DOHH2 (cell line): ENCODE measurements around the gene TET2.

Experiments
- H3F3A ChIP-seq: fragments of 200-600 bp; sonication (generic), shearing (Covaris generic); 2 replicates; pipeline ENCODE4 v1.6.0; 2016; ENCODE audit warnings: antibody characterized with exemption, mild to moderate bottlenecking; ENCODE audit not compliant: control insufficient read depth, insufficient read depth
- H3K27ac ChIP-seq: fragments of 200-600 bp; sonication (generic); 2 replicates; pipeline ENCODE4 v1.5.1; 2014; ENCODE audit warnings: low read depth, mild to moderate bottlenecking, low read length, moderate library complexity
- H3K27me3 ChIP-seq: fragments of 200-600 bp; sonication (generic); 2 replicates; pipeline ENCODE4 v1.6.1; 2014; ENCODE audit warnings: mild to moderate bottlenecking, low read length, mixed read lengths; ENCODE audit not compliant: control insufficient read depth
- H3K36me3 ChIP-seq: fragments of 200-600 bp; sonication (generic); 2 replicates; pipeline ENCODE4 v1.6.1; 2014; ENCODE audit warnings: mild to moderate bottlenecking, low read length, moderate library complexity, mixed read lengths; ENCODE audit not compliant: control insufficient read depth
- H3K4me1 ChIP-seq: fragments of 200-600 bp; sonication (generic); 2 replicates; pipeline ENCODE4 v1.6.1; 2014; ENCODE audit warnings: mild to moderate bottlenecking, low read length, mixed read lengths; ENCODE audit not compliant: control insufficient read depth
- H3K4me2 ChIP-seq: fragments of 200-600 bp; sonication (generic); 2 replicates; pipeline ENCODE4 v1.6.0; 2014; ENCODE audit warnings: mild to moderate bottlenecking, low read length, moderate library complexity
- H3K4me3 ChIP-seq: fragments of 200-600 bp; sonication (generic); 2 replicates; pipeline ENCODE4 v1.5.1; 2014; ENCODE audit warnings: mild to moderate bottlenecking, low read length, mixed read lengths
- H3K79me2 ChIP-seq: fragments of 200-600 bp; sonication (generic); 2 replicates; pipeline ENCODE4 v1.6.1; 2014; ENCODE audit warnings: mild to moderate bottlenecking, low read length, mixed read lengths; ENCODE audit not compliant: control insufficient read depth
- H3K9me2 ChIP-seq: fragments of 200-600 bp; sonication (generic); replicated peaks from 2 replicates; pipeline ENCODE4 v1.6.1; 2014; ENCODE audit warnings: mild to moderate bottlenecking, low read length, mixed read lengths; ENCODE audit not compliant: control insufficient read depth
- H3K9me3 ChIP-seq: fragments of 200-600 bp; sonication (generic); 2 replicates; pipeline ENCODE4 v1.6.1; 2014; ENCODE audit warnings: antibody characterized with exemption, low read length, mixed read lengths; ENCODE audit not compliant: control insufficient read depth, insufficient read depth
- H4K20me1 ChIP-seq: fragments of 200-600 bp; sonication (generic); 2 replicates; pipeline ENCODE4 v1.6.0; 2014; ENCODE audit warnings: low read depth, mild to moderate bottlenecking, antibody characterized with exemption, low read length, moderate library complexity; ENCODE audit not compliant: control insufficient read depth, insufficient read depth
- EZH2phosphoT487 ChIP-seq: fragments of 200-600 bp; sonication (generic); IDR thresholded peaks from 2 replicates; pipeline ENCODE4 v1.6.1; 2017; ENCODE audit warnings: borderline replicate concordance, mild to moderate bottlenecking, antibody characterized with exemption, low read length, moderate library complexity, mixed read lengths
- TF ChIP-seq, protein P1 (sequence below): fragments of 200-600 bp; sonication (generic); IDR thresholded peaks from one replicate; pipeline ENCODE4 v1.5.1; 2014; ENCODE audit warnings: antibody characterized with exemption, mild to moderate bottlenecking, low read depth, low read length; ENCODE audit not compliant: poor library complexity, severe bottlenecking

TET2 gene

DNA sequence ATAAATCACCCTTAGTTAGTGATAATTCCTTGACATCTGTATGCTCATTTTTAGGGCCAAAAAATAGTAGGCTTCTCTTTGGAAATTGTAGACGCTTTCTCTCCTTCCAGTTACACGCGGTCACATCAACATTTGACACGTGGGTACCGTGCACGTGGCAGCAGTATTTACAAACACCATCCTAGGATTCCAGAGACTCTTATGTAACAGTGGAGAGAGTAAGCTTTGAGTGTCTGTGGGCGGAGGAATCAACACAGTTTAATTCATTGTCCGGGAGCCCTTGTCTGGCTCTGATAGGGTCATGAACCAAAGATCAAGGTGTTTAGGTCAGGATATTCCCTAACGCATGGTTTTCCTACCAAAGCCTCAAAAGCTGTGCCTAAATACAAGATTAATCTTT lies 12.2 kb downstream of the TET2 start:
- no peaks in the 10 kb centered on the region for H3K36me3 ChIP-seq
- no peak overlapping the region for H3K4me2 ChIP-seq
- TF ChIP-seq, protein P1, sequence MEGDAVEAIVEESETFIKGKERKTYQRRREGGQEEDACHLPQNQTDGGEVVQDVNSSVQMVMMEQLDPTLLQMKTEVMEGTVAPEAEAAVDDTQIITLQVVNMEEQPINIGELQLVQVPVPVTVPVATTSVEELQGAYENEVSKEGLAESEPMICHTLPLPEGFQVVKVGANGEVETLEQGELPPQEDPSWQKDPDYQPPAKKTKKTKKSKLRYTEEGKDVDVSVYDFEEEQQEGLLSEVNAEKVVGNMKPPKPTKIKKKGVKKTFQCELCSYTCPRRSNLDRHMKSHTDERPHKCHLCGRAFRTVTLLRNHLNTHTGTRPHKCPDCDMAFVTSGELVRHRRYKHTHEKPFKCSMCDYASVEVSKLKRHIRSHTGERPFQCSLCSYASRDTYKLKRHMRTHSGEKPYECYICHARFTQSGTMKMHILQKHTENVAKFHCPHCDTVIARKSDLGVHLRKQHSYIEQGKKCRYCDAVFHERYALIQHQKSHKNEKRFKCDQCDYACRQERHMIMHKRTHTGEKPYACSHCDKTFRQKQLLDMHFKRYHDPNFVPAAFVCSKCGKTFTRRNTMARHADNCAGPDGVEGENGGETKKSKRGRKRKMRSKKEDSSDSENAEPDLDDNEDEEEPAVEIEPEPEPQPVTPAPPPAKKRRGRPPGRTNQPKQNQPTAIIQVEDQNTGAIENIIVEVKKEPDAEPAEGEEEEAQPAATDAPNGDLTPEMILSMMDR: no peak
- TF ChIP-seq EZH2phosphoT487: no peak
- H3K27me3 ChIP-seq: no peaks in the 10 kb centered on the region
- 0 out of 2 replicates have a peak, but pooled peaks cover 3% of the 10 kb centered on the region for H3K4me1 ChIP-seq
- no peak overlapping the region for H3K4me3 ChIP-seq
- H3K9me3 ChIP-seq: no peaks in the 10 kb centered on the region
- H4K20me1 ChIP-seq: no peaks in the 10 kb centered on the region
- no peak overlapping the region for H3K27ac ChIP-seq
- no peaks in the 10 kb centered on the region for H3F3A ChIP-seq
- H3K9me2 ChIP-seq: no peaks in the 10 kb centered on the region
- no peaks in the 10 kb centered on the region for H3K79me2 ChIP-seq

DNA sequence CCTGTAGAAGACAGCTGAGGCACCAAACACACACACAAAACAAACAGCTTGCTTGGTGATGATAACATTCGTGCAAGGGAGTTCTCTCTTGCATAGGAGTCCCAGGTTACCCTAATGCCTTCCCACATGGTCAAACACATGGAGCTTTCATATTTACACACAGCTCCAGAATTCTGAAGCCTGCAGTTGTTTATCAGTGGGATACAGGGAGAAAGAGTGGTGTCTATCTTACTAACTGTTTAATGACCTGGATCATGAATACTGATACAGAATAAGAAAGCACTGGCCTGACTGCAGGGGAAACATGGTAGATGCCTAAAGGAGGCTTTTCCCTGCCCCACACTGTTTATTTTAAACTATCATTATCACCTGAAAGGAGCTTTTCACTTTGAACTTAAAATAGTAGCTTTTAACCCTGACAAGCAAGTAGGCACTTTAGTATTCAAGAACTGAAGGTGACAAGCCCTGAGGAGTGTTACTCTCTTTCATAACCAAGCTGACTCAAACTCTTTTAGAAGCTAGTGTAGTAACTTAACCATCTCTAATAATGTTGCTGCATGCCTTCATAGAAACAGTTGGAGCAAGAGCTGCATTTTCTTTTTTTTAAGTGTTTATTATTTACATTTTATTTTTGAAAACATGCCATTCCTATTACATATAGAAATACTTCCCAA lies 15.6 kb downstream of the TET2 start:
- Histone ChIP-seq H3K4me3 (no peak overlapping the region), H3K27me3 (no peaks in the 10 kb centered on the region), H3K4me2 (no peak overlapping the region), H3K9me3 (no peaks in the 10 kb centered on the region), H3K4me1 (0 out of 2 replicates have a peak, but pooled peaks cover 3% of the 10 kb centered on the region), H3K79me2 (no peaks in the 10 kb centered on the region), H3K27ac (no peak overlapping the region), H4K20me1 (no peaks in the 10 kb centered on the region), H3F3A (no peaks in the 10 kb centered on the region), H3K36me3 (no peaks in the 10 kb centered on the region), H3K9me2 (no peaks in the 10 kb centered on the region)
- TF ChIP-seq, protein P1: no peak
- no peak for TF ChIP-seq EZH2phosphoT487

DNA sequence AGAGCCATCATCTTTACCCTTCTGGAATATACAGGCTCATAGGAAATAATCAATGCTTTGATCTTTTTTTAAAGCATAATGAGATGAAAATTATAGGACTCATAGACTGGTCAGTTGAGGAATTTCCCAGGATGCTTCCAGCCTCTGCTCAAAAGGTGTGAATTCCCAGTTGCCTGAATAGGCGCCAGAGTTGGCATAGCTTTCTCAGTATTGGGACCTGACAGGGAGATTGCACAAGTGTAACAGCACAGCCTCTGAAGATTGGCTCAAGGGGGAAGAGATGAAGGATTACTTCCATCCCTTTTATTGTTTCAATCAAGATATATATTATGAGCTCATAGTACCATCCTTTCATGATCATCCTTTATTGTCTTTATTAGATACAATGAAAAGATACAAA lies 17.9 kb downstream of the TET2 start:
- no peaks in the 10 kb centered on the region for H3K36me3 ChIP-seq
- H3K27ac ChIP-seq: no peak overlapping the region
- no peaks in the 10 kb centered on the region for H3K9me3 ChIP-seq
- no peaks in the 10 kb centered on the region for H3K4me1 ChIP-seq
- no peaks in the 10 kb centered on the region for H4K20me1 ChIP-seq
- no peak overlapping the region for H3K4me2 ChIP-seq
- no peak for TF ChIP-seq EZH2phosphoT487
- TF ChIP-seq, protein P1: no peak
- H3K4me3 ChIP-seq: no peak overlapping the region
- no peaks in the 10 kb centered on the region for H3K9me2 ChIP-seq
- H3K79me2 ChIP-seq: no peaks in the 10 kb centered on the region
- no peaks in the 10 kb centered on the region for H3F3A ChIP-seq
- H3K27me3 ChIP-seq: no peaks in the 10 kb centered on the region
